M059J (cell line): ENCODE data around the gene PHTF2. TPM values are rescaled to one million over a fixed set of nuclear protein-coding genes. Genes with fewer than 3 reads are reported as not detected.

ENCODE experiments used
- DNase-seq: peaks from one replicate; pipeline ENCODE4 v3.0.0-alpha.2; 2012; ENCODE audit warnings: low read depth
- total RNA-seq: library from RNA; depleted of rRNA; stranded (reverse); fragments of >200 nt; shearing (Covaris generic); gene quantifications from 2 replicates; pipeline ENCODE4 v1.2.3, GENCODE V29; 2014

Gene PHTF2
- total RNA-seq, 1 experiment from 2014 or later, result 46.0 TPM

DNA sequence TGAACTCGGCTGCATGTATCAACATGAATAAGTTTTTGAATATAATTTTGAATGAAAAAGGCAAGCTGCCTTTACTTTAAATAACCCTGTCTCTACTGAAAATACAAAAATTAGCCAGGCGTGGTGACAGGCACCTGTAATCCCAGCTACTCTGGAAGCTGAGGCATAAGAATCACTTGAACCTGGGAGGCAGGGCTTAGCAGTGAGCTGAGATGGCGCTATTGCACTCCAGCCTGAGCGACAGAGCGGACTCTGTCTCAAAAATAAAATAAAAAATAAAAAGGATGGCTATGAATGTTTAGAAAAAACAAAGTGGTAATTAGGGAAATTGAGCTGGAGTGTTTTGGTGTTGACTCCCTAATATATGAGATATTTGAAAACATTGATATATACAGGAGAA lies 133.3 kb downstream of the PHTF2 start:
- no peak for DNase-seq

DNA sequence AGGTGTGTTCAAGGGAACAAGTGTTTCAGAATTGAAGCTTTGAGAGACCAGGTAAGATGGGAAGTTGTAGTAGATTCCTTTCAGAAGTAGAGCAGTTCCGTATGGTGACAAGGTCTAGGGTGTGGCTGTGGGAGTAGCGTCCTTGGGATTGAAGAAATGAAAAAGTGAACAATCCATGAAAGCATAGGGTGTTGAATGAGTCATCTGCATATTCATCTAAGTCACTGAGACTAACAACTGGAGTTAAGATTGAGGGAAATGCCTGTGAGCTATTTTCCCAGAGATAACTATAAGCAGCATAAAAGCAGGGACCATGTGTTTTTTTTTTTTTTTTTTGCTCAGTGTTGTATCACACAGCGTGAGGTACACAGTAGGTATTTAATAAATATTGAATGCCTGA lies 134.8 kb downstream of the PHTF2 start:
- DNase-seq, result peak; percentile 71

DNA sequence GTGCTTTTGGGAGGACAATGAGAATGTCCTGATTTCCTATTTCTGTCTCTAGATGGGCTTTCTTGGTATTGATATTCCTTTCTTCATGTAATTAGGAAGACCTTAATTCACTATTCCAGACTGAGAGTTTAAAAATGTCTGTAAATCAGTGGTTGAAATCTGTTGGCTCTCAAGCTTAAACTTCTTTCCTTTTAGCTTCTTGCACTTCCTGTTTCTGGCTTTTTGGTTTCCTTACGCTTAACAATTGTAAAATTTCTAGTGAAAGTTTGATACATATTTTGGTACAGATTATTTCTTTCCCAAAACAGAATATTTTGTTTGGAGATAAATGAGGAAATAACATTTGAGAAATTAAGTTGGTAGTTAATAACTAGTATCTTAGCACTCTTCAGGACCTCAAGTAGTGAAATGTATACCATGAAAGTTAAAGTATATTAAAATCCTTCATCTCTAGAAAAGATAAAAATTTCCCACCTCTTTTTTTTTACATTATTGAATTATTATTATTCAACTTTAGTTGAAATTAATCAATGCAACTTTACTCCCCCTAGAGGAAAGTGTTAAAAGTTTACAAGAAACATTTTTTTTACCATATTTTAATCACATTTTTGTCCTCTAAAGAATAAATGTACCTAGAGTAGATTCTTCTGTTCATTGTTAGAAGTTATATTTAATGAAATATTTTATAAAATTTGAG lies 137.2 kb downstream of the PHTF2 start:
- DNase-seq, result no peak

DNA sequence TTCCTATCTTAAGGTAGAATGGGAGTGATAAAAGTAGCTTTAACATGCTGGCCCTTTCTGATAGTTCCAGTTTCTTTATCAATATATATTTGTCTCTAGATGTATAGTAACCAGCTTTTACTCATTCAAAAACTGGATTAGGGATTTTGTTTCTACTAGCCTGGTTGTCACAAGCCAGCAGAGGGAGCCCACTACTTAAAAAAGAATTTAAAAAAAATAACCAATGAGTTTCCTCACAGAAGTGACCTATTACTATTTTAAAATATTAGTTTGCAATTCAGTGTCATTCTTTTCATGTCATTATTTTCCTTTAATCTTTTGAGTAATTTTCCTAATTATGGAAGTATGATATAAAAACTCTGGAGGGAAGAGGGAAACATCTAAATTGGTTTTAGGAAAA lies 142.1 kb downstream of the PHTF2 start:
- peak; percentile 52 for DNase-seq

DNA sequence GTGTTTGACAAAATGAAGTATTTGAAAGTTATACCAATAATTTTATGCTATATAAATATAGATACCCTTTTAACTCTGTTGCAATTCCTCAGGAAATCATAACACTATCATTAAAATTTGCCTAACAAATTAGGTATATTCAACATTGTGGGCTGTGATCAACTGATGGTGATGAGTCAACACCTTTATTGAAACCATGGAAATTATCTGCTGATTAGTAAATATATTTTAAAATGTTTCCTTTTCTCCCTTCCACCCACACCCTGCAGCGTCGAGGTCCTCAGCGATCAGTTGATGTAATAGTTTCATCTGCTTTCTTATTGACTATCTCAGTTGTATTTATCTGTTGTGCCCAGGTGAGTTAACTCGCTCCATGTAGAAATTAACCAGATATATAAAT lies 143.9 kb downstream of the PHTF2 start:
- DNase-seq, result no peak

DNA sequence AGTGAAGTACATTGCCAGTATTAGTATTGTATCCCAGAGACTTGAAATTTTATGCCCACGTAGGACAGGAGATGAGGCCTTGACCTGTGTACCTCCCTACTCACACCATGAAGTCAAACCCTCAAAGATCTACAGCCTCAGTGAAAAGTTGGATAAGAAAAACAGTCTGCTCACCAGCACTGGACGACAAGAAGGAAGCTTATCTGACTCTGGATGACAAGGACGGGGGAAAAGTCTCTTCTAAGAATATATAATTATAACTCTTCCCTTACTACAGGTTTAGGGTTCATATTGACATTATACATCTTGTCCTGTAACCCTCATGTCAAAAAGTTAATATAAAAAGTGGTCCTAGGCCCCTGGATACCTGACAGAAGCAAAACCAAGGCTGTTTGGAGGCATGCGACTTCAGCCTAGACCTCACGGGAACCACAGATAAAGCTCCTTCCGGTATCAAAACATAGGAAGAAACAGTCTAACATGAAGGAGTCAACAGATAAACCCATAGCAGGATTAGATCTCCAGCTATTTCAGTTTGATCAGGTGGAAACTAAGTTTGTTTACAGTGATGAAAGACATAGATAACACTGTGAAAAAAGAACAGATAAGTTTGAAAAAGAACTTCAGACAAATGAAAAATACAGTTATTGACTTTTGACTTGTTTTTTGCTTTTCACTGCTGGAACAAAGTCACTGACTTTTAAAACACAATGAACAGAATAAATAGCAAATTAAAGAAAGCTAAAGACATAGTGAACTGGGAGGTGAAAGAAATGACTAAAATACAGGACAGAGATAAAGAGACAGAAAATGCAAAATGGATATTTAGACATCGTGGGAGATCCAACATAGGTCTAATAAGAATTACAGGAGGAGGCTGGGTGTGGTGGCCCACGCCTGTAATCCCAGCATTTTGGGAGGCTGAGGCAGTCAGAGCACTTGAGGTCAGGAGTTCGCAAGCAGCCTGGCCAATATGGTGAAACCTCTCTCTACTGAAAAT lies 145.9 kb downstream of the PHTF2 start:
- DNase-seq, result no peak

DNA sequence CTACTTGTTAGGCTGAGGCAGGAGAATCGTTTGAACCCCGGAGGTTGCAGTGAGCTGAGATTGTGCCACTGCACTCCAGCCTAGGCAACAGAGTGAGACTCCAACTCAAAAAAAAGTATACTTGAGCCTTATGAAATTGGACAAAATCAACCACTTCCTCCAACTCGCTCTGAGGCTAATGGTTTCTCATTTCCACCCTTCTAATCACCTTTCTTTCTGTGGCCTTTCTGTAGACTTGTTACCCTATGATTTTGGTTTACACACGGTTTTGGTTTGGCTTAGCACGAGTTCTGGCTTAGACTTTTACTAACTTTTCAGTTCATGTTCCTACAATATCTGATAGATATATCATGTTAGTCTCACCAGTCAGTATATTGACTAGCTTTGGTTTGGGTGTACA lies 152.0 kb downstream of the PHTF2 start:
- DNase-seq, result no peak

DNA sequence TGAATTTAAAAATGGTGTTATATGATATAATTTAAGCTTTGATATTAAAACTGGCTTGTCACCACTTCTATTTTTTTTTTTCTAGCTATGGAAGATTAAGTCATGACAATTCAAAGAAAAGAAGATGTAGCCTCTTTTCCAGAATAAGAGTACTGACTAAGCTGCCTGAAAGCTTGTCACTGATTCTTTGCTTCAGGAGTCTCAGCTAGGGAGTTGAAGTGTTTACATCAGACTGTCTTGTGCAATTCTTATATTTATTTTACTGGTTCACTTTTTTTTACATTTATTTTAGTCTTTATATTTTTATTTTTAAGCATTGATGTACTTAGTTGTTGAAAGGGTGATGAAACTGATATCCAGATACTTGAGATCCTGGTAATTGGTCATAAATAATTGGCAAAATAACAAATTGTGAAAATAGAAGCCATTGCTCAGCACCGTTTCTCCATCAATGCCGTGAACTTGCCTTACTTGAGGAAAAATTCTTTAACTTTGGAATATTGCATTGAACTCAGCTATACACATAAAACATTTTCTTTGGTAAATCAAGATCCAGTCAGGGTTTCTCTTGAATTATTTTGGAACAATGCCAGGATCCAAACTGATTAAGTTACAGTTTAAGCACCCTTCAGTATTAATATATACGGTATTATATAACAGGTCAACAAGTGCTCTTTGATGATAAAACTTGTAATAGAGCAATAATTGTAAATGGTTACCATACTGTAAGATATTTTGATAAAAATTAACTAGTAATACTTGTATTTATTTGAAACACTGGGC lies 156.4 kb downstream of the PHTF2 start:
- DNase-seq, result no peak

DNA sequence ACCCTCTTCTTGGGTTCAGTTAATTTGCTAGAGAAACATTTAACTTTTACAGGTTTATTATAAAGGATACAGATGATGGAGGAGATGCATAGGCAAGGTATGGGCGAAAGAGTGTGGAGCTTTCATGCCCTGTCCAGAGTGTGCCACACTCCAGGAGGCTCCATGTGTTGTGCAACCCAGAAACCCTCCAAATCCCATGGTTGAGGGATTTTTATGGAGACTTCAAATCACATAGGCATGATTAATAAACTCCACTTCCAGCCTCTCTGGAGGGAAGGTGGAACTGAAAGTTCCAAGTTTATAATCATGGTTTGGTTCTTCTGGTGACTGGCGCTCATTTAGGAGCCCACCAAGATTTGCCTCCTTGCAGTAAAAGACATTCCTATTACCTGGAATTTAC lies 159.9 kb downstream of the PHTF2 start:
- DNase-seq, result no peak

DNA sequence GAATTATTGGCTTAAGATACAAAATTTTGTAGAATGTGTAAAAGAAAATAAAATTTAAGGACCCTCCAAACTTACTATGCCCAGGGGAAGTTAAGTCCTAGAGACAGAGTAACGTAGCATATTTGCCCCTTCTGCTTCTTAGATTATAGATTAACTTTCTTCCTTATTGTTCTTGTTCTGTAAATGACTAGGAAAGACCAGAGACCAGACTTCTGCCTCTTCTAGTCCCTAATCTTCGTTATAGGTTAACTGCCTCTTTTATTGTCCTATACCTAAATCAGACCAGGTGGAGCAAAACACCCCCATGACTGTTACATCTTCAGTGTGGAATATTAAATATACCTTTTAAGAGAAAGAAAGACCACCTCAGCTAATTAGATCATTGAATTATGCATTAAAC lies 160.5 kb downstream of the PHTF2 start:
- DNase-seq, result no peak

DNA sequence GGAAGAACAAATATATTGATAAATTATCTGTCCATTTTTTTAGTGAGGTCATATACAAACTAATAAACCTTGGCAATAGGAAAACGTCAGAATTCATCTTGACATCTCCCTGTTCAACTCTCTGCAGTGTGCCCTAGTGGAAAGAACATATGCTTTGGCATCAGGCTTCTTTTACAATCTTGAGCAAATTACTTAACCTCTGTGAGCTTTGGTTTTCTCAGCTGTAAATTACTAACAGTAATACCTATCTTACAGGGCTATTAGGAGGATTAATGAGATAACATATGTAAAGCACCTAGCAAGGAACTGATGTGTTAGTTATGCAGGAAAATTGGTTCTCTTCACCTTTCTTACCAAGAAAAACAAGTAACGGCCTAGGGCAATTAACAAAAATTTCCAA lies 161.8 kb downstream of the PHTF2 start:
- no peak for DNase-seq

DNA sequence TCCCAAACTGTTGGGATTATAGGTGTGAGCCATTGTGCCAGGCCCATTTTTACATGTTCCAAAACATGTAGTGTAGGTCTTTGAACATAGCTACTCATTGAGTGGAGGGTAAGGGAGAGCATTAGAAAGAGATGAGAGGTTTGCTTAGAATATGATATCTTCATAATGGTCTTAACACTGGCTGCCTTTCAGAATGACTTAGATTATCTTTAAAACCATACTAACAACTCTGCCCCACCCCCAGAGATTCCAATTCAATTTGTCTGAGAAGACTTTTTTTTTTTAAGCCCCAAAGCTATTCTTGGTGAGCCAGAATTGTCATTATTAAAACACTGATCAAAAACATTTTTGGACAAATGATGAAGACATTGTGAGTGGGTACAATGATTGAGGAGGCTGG lies 168.9 kb downstream of the PHTF2 start:
- no peak for DNase-seq

DNA sequence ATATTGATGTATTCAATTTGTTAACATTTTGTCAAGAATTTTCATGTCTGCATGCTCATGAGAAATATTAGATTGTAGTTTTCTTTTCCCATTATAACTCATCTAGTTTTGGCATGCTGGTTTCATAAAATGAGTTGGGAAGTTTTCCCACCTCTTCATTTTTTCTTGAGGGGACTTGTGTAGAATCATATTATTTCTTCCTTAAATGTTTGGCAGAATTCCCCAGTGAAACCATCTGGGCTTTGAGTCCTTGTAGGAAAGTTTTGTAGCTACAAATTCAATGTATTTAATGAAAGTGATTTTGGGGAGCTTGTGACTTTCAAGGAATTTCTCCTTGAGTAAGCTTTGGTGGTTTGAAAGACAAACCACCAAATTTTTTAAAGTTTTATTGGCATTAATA lies 173.2 kb downstream of the PHTF2 start:
- no peak for DNase-seq

DNA sequence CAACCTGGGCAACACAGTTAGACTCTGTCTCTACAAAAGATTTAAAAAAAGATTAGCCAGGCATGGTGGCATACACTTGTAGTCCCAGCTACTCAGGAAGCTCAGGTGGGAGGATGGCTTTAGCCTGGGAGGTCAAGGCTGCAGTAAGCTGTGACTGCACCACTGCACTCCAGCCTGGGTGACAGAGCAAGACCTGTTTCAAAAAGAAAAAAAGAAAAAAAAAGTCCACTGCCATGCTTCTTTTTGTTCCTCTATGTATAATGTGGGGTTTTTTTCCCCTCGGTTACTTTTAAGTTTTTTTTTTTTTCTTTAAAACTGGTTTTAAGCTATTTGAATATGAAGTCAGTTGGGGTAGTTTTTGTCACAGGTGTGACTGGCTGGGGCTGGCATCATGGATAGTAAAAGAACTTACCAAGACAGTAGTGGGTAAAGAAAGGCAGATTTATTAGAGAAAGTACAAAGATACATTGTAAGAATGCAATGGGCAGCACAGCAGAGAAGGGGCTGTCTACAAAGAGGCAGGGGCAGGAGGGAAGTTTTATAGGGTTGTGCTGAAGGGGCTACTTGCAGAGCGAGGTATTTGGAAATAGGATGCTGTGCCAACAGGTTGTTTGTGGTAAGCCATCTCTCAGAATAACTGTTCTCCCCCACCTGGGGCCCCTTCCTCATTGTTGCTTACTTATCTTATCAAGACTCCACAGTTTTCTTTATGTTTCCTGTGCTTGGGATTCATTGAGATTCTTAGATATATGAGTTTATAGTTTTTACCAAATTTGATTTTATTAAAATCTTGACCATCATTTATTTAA lies 177.3 kb downstream of the PHTF2 start:
- no peak for DNase-seq

DNA sequence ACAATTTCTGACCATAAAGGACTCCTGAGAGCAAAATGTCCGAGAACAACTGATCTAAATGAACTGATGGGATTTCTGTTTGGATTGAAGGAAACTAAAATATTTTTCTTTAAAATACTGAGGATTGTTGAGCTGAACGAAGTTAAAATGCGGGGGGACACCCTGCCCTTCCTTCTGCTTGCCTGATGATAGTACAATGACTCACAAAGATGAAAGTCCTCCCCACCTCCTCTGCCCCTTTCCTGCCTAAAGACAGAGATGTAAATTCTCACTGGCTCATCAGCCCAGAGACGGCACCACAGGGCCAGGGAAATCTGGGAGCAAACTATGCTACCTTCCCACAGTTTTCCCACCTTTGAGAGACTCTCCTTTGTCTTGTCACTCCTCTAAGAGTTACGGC lies 180.6 kb downstream of the PHTF2 start:
- DNase-seq, result peak; percentile 30

DNA sequence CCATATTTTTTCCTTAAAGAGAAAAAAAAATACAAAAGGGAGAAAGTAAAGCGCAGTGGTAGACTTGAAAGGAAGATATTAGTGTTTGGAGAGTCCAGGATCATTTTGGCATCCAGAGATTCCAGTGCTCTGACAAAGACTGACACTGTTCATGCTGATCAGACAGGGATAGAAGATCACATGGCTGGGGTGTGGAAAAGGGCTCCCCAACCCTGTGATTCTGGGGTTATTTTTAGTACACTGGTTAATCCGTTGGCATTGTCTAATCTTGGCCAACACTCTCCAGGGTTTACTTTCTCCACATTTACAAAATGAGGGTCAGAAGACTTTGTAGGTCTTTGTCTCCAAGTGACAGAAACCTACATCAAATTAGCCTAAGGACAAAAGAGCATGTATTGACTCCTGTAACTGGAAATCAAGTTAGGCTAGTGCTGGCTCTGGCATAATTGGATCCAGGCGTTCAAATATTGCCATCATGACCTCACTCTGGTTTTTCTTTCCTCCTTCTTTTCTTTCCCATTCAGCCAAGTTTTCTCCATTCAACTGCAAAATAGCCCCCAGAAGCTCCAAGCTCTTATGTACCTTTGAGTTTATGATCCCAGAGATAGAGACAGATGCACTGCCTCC lies 181.6 kb downstream of the PHTF2 start:
- DNase-seq, result no peak

DNA sequence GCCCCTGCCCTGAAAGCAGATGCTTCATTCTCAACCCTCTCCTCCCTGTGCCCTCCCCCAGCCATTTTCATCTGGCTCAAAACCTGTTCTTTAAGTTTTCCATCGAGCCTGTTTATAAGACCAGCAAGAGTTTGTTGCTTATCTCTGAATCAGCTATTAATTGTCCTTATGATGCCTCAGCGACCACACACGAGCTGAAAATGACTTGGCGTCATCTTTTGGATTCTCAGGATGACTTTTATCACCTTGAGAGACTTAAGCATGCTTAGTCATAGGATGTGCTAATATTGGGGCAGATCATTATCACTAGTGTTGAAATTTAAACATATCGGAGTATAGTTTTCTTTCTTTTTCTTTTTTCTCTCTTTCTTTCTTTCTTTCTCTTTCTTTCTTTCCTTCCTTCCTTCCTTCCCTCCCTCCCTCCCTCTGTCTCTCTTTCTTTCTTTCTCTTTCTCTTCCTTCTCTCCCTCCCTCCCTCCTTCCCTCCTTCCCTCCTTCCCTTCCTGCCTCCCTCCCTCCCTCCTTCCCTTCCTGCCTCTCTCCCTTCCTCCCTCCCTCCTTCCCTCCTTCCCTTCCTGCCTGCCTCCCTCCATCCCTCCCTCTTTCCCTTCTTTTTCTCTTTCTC lies 184.5 kb downstream of the PHTF2 start:
- peak; percentile 75 for DNase-seq

DNA sequence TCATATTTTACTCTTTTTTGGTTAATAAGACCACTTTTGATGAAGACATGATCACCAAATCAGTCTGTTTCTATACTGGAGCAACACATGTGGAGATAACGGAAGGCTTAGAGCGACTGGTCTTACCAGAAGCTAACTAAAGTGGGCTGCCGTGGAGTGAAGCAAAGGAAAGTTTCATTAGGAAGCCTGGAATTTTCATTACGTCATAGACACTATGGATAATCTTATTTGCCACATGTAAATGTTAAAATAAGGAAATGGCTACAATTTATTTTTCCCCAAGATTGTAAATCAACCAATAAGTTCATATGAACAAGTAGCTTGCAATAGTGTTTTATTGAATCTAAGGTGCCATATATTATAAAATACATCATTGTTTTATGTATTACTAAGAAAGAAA lies 185.4 kb downstream of the PHTF2 start:
- no peak for DNase-seq

DNA sequence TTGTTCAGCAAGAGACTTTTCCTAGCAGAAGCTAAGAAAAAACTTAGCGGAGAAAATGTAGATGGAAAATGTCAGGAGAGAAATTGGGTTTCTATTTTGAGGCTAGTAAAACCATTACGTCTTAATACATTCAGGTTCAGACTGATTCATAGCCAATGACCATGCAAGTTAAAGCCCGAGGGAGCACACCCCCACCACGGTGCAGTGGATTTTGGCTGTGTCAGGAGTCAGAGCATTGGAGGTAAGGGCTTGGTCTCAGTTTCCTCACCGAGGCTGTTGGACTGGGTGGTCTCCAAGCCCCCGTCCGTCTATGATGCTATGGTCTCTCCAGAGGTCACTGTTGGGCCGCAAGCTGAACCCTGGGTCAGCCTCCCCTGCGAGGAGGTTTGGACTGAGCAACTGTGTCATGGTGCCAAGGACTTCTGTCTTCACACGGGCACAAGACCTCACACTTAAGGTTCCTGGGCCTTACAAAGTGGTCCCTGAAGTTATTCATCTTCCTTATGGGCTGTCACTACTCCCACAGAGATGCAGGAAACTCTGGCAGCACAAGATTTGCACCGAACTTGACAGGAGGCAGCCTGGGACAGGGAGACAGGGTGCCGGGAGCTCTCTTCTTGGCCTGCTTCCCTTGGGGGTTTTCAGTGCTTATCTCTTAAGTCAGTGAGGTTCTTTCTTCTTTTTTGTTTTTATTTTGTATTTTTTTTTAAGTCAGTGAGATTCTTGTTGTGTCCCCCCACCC lies 186.8 kb downstream of the PHTF2 start:
- no peak for DNase-seq

DNA sequence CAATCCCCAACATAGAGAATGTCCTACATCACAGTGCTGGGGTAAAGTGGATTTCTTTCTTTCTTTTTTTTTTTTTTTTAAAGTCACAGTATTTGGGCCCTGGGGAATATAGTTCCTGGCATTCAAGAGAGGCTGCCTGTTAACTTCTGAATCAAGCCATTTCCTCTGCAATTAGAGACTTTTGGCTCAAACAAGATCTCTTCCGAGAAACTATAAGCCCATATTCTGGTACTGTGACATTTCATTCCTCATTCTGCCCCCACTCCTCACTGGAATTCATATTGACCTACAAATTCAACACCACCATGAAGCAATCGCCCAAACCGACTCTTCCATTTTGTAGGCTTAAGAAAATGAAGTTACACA lies 187.4 kb downstream of the PHTF2 start:
- DNase-seq, result no peak
